Measurements from ENCODE around the gene PIEZO2.
"Not testable (repeated sequence)": the region's sequence is repeated elsewhere in the genome, so short reads cannot be mapped to it uniquely, and the experiment has no call there.

PIEZO2 gene

DNA sequence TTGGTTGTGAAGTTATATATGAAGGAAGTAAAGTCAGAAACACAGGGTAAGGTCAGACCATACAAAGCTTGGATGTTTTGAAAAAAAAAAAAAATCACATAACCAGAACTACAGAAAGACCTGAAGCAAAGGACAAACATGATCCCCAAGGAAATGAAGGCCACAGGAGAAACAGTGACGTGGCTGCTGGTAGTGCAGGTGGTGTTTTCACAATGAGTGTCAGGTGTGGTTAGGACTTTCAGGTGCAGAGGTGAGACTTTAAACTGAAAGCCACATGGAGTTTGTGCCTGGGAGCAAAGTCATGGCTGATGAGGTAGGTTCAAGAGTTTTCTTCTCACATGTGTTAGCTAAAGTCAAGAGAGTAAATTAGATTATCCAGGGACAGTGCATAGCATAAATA lies 270.7 kb downstream of the PIEZO2 start:
- DNase-seq: no peak

DNA sequence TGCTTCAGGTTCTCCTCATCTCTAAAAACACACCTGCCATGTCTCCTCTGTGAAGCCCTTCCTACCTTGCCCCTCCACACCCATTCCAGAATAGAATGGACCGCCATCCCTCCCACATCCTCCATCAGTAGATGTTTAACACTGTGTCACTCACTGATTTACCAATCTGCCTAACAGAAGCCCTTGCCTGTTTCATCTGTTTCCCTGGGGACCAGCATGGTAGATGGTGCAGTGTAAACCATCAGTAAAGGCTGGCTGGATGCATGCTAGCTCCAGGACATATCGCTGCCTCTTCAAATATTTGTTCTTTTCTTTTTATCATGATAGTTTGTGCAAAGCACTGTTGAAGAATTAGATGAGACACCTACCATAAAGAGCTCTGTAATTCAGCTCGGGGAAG lies 271.4 kb downstream of the PIEZO2 start:
- DNase-seq: no peak

DNA sequence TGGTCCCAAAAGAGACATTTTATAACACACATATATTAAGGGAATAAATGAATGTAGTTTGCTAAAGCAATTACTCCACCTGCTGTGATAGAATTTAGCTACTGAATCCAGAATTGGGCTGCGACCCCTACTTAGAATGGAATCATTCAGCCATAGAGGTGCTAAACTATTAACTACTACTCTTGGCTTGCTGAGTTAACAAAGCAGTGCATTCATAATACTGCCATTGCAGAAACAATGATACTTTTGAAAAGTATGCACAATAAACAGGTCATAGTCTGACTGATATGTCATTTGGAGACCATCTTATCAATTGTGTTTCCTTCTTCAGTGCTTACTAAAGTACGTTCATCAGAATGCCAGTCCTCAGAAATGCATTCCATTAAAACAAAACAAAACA lies 273.6 kb downstream of the PIEZO2 start:
- no peak for DNase-seq

DNA sequence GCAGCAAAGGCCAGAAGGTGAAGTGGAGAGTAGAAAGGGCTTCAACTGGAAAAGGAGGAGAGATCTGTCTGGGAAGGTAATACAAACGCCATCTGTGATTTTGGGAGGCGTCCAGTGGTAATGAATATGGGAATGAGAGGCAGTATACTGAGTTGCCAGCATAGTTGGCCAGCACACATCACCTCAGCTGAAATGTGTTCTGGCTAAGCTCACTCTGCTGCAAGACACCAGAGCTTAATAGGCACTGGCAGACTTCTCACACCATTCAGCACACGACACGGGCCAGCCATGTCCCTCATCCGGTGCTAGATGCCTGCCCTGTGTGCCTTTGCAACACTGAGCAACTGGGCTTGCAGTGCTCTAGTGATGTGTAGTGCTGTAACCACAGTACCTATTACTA lies 277.1 kb downstream of the PIEZO2 start:
- no peak for DNase-seq

DNA sequence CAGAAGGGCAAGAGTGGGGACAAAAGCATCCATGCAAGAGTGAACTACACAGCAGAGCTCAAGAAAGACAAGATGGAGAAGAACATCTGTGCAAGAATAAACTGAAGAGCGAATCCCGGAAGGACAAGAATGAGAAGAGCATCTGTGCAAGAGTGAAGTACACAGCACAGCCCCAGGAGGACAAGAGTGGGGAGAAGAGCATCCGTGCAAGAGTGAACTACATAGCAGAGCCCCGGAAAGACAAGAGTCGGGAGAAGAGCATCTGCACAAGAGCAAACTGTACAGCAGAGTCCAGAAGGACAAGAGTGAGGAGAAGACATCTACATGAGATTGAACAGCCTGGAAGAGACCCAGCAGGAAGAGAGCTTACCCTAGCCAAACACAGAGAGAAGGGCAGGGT lies 284.6 kb downstream of the PIEZO2 start:
- DNase-seq: no peak

DNA sequence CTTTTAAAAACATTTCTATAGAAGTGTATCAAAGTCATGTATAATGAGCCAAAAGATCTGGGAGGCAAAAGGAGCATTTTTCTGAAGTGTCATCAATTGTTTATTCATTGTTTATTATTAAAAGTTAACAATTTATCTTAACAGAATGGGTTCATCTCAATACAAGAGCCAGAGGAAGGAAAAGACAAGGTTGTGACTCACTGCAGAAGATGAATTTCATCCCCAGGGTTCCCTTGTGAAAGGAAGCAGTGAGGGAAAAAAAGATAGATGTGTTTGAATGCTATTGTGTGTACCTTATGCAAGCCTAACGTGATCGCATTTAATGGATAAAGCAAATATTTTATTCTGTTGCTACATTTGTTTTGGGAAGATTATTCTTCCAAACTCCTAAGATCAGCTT lies 286.3 kb downstream of the PIEZO2 start:
- DNase-seq: no peak

DNA sequence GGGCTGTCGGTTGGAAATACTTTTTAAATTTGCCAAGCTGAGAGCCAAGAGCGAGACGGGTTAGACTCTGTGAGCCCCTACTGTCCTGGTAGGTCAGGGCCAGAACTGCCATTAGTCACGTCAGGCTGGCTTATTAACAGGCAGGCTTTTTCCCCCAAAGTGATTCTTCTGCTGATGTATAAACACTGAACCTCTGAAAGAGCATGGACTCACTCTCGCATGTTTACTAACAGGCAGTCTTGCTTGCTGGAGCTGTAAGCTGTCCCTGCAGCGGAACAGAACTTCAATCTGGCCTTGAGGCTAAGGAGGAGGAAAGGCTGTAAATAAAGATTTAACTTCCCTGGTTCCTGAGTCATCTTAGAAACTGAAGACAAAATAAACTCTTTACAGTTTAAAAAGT lies 288.4 kb downstream of the PIEZO2 start:
- DNase-seq: no peak

DNA sequence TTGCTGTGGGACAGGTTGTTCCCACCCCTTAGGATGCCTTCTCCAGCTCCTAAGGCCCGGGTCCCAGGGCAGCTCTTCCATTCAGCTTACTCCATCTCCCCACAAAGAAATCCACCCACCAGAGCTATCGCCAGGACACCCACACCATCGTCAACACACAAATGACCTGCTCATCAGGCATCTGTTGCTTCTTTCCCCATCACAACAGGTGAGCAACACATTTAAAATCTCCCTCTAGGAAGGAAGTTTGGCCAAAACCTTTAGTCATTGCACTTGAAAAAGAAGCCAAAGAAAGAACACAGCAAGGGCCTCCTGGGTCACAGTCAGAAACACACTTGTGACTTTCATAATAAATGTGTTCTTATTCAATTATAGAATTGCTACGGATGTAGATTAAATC lies 289.0 kb downstream of the PIEZO2 start:
- DNase-seq: no peak

DNA sequence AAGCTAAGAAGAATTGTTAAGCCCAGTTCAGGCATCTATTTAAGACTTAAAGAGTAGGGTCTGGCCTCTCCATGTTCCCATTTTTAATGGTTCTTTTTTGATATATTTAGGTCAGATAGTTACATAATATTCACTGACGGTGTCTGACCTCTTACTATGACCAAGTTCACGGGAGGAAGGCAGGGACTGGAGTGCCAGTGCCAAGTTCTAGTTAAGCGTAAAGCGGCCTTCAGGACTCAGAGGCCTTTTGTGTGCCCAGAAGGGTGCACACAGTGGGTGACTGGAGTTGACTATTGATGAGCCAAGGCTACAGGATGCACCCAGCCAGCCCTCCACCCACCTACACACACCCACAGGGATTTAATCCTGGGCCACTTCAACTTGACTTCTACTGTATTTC lies 290.9 kb downstream of the PIEZO2 start:
- DNase-seq: no peak

DNA sequence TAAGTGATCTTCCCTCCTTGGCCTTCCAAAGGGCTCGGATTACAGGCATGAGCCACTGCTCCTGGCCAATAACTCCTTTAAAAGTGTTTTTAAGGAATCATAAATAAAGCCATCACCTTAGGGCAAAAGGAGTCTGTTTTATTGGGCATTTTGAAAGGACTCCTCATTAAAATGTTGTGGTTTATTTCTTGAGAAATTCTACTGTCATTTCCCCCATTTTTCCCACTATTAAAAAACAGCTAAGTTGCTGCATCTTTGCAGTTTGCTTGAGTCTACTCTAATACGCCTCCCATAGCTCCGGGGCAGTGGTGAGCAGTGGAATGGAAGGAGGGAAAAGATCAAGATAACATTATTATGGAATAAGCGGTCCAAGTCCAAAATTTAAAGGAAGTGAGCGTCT lies 293.2 kb downstream of the PIEZO2 start:
- DNase-seq: no peak

DNA sequence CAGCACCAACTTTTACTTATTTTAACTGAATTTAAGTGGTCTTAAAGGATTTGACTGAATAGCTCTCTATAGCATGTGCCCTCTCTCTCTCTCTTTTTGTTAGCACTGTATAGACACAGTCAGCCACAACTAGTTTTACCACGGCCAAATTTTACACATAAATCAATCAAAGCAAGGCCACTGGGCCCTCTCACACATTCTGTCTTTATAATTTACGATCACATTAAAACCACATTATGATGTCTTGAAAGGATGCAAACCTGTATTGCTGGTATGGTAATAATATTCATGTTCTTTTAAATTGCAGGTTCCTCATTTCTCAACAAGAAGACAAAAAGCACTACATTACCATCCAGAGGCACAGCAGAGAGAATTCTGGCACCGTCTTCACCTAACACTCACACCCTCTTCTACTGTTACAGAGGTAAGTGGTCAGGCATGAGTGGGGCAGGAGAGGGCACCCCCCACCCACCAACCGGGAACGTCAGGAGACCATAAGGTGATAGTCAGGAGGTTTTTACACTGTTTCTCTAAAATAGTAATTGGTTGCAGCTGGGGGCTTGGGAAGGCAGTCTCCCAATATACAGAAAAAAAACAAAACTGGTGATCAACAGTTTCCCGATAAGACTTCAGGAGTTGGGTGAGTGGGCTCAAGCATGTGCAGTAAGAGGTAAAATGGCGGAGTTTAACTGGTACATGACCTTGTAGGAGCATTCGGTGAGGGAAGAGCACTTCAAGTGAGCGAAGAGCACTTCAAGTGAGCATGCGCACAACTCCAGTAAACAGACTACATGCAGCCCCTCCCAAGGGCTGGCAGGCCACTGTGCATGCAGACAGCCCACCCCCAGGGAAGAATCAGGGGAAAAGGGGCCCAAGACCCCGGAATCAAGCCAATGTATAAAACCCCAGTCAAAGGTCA lies 296.7 kb downstream of the PIEZO2 start:
- DNase-seq: no peak

DNA sequence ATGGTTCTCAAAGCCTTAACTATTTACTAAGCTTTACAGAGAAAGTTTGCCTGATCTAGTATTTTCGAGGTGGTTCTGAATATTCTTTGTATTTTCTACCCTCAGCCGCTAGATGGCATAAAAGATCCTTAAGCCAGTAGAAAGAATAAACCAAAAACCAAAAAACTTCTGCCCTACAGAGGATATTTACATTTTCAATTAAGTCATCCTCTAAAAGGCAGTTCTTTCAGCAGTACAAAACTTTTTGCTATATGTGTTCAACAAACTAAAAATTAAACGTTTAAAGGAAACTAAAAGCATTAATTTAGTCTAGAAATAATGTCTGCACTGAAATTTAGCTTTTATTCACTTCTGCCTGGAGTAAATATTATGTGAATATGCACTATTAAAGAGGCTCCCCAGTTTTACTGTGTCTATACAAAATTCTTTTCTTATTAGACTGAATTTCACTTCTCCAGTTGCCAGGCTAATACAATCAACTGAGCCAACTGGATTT lies 297.5 kb downstream of the PIEZO2 start:
- DNase-seq: peak in 1 of 5 experiments; percentile 37

DNA sequence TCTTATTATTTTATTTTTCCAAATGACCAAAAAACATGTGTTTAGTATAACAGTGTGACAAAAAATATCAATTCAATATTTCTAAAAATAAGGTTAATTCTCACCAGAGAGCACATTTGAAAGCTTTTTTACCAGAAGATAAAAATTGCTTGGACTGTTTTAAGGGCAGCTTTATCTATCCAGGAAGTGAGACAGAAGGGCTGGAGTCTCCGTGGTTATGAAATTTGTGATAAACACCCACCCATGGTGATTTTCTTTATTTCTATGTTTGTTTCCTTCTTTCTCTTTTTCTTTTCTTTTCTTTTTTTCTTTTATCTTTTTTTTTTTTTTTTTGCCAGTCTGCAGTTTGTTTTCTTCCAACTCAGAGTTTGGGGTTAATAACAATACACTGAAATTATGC lies 298.5 kb downstream of the PIEZO2 start:
- no peak for DNase-seq

DNA sequence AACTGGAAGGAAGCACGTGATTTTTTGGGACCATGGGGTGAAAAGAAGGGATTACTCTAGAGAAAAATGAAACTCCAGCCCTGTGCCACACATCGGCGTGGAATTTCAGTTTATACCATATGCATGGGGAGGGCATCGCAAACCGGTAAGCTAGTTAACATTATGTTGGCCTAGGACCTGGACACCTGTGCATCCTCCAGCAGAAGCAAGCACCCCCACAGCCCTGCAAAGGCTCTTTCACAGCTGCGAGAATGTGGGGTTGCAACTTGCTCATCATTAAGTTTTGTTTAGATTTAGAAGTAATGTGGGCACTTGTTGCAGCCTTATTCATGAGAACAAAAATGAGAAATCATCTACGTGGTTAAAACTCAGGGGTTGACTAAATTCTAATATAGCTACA lies 299.2 kb downstream of the PIEZO2 start:
- no peak for DNase-seq

DNA sequence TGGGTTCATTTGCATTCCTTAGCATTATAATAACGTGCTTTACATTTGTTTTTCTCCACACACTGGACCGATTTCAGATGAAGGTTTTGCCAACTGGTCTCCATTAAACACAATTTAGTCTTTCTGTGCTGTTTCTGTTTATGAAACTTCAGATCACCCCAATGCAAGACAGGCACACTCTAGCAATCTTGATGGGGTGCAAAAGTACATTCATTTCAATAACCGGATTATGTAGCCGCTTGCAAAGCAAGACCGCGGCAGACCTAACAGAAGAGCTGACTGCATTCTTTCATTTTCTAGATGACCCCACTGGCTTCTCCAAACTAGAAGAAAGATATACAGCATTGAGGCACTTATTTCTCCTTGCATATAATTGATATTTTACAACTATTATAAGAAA lies 301.5 kb downstream of the PIEZO2 start:
- no peak for DNase-seq

DNA sequence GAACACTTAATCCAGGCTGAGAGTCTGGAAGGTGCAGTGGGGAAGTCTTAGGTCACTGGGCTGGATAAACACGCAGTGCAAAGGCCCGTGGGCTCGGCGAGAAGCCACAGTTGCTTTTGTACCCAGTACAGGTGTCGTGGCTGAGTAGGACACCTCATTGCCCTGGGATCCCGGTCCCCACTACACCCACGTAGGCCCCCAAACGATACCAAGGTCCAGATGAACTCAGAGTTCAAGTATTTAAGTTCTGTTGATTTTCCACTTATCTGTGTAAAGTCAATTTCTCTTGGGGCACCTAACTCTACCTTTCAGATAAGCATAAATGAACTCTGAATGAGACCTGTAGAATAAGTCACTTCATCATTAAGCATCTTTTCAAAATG lies 302.0 kb downstream of the PIEZO2 start:
- no peak for DNase-seq

DNA sequence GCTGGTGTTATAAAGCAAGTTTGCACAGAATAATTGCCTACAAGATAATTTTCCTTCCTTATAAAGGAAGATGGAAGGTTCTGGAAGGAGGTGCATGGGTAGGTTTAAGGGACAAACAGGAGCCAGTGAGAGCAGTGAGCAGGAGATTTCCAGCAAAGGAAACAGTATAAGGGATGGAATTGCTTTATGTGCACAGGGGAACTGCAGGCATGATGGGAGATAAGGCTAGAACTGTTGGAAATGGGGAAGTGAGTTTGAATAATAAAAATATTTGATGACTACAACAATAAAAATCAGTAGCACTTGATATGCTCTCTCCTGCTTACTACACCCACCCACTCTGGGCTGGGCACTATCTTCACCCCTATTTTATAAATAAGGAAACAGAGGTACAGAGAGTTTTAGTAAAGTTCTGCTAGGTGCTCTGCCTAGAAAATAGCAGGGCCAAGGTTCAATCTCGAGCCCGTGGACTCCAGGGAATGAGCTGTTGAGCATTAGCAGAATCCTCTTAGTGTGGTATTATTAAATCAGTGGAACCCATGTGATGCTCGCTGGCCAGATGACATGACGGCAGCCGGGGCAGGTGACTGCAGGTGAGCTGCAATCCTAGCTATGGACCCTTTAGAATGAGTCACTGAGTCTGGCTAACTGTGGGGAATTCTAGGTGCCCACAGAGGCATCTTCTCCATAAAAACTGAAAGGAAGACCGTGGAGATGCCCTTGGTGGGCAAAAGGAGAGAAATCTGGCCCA lies 302.5 kb downstream of the PIEZO2 start:
- DNase-seq: no peak

DNA sequence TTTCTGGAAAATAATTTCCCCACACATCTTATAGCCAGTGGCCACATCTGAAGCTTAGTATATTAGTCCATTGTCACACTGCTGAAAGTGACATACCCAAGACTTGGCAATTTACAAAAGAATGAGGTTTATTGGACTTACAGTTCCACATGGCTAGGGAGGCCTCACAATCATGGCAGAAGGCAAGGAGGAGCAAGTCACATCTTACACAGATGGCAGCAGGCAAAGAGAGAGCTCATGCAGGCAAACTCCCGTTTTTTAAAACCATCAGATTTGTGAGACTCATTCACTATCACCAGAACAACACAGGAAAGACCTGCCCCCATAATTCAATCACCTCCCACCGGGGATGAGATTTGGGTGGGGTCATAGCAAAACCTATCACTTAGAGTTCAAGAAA lies 303.3 kb downstream of the PIEZO2 start:
- DNase-seq: not testable (repeated sequence)

DNA sequence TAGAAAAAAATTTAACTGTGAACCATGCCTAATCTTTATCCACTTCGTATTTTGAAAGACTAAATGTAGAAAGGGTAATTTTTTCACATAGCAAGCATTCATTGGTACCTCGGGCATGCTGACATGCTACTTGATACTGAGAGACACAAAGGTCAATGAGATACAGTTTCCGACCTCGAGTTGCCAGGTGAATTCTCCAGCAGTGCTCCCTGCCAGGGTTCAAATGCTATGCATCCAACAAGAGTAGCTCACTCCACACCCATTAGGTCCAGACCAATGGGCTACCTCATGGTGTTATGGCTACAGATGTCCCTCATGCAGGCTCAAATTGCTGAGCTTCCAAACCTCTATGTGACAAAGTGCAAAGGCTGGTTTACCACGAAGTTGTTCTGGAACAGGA lies 305.8 kb downstream of the PIEZO2 start:
- no peak for DNase-seq

DNA sequence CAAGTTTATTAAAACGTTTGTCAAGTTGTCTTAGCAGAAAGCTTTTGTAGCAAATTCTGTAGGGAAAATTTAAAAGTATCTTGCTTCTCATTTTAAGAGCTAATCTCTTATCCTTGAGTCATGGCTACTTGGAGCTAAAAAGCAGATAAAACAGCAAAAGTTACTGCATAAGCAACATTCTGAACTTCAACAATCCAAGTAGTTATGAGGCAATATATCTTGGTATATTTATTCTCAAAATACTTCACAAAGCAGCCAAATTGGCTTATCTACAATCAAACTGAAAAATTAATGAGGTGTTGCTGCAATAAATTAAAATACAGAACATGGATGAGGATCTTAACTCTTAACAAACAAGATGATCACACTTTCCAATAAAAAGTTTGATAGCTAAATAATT lies 306.5 kb downstream of the PIEZO2 start:
- DNase-seq: no peak

DNA sequence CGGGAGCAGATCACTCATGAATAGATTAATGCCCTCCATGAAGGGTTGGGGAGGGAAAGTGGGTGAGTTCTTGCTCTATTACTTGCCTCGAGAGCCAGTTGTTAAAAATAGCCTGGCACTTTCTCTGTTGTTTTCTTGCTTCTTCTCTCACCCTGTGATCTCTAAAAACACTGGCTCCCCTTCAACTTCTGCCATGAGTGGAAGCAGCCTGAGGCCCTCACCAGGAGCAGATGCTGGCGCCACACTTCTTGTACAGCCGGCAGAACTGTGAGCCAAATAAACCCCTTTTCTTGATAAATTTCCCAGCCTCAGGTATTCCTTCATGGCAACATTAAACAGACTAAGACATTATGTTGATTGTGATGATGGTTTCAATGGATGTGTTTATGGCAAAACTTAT lies 307.0 kb downstream of the PIEZO2 start:
- DNase-seq: no peak

DNA sequence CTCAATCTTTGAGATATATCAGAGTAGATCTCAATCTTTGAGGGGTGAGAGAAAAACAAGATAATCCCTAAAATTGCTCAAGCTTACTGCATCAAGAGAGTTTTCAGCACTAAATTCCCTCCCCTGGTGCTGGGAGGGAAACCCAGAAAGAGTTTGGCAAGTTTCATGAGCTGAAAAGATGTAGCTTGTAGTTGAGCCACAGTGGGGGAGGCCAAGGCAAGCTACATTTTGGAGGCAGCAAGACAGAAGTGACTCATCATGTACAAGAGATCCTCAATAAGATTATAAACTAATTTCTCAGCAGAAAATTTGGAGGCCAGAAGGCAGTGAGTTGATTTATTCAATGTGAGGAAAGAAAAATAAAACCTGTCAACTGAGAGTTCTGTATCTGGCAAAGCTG lies 308.2 kb downstream of the PIEZO2 start:
- peak in 1 of 5 experiments; percentile 15 for DNase-seq

DNA sequence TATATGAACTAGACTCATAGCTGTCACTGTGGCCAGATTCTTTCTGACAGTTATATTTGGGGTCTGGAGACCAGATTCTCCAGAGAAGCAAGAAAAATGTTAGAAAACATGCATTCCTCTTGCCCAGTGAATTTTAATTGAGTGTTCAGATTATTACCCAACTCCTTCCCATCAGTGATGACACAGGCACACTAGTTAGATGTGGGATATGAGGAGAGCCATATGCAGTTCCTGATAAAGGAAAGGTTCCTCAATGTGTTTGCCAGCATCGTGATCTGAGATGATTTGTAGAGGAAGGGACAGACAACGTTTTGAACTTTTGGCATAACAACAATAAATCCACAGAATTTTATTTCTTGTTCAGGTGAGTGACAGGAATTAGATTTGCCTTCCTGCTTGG lies 308.6 kb downstream of the PIEZO2 start:
- DNase-seq: no peak

DNA sequence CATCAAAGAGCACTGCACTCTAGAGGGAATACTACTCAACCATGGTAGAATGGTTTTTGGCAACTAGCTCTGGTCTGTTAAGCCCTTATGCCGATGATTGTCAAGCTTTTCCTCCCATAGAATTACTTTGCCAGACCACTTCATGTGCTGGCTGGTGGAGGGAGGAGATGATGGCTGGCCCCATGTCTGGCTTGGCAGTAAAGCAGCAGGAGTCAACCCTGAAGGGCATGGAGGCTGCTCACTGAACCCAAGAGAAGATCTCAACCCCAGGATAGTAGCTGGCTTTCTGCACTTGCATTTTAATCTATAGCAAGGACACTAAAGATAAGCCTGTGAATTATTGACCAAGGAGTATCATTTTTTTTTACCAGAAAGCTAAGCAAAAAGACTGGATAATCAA lies 309.9 kb downstream of the PIEZO2 start:
- DNase-seq: no peak
